CD8-positive, alpha-beta memory T cell (primary cell): ENCODE results near the gene PSMF1. TPM values are rescaled to one million over a fixed set of nuclear protein-coding genes. Genes with fewer than 3 reads are reported as not detected.

Source experiments
- CTCF ChIA-PET: fragments of 350-600 bp; sonication (Branson Sonifier 250); formaldehyde crosslinking; loops from one replicate; lab custom pipeline; 2021; ENCODE audit warnings: antibody characterized with exemption; lab: Charles Lee
- POLR2A ChIA-PET: fragments of 350-600 bp; sonication (Branson Sonifier 250); formaldehyde crosslinking; loops from one replicate; lab custom pipeline; 2021; ENCODE audit warnings: antibody characterized with exemption; lab: Charles Lee
- DNase-seq, 5 donors: peaks; one replicate each; pipeline versions ENCODE4 v3.0.0 to v3.0.0-alpha.2; 2020 to 2022; ENCODE audit warnings: mixed read lengths in 1 of 5
- H3K27ac ChIP-seq: one replicate; pipeline ENCODE4 v1.7.0; 2013; ENCODE audit warnings: low read depth, mild to moderate bottlenecking, low read length, moderate library complexity
- H3K27me3 ChIP-seq: 2 replicates; pipeline ENCODE4 v1.7.0; 2013; ENCODE audit warnings: low read length, mild to moderate bottlenecking; ENCODE audit not compliant: insufficient read depth, poor library complexity, severe bottlenecking
- H3K36me3 ChIP-seq: 2 replicates; pipeline ENCODE4 v1.7.0; 2013; ENCODE audit warnings: mild to moderate bottlenecking, low read length, moderate library complexity; ENCODE audit not compliant: insufficient read depth
- H3K4me1 ChIP-seq: 2 replicates; pipeline ENCODE4 v1.7.0; 2013; ENCODE audit warnings: mild to moderate bottlenecking, low read length, moderate library complexity; ENCODE audit not compliant: insufficient read depth
- H3K4me3 ChIP-seq: 2 replicates; pipeline ENCODE4 v1.7.0; 2013; ENCODE audit warnings: mild to moderate bottlenecking, low read length
- H3K9me3 ChIP-seq: 2 replicates; pipeline ENCODE4 v1.7.0; 2013; ENCODE audit warnings: mild to moderate bottlenecking, low read length
- H3K27ac Mint-ChIP-seq, 8 donors: one replicate each; pipeline ENCODE4 v1.8.0; 2020 to 2021; ENCODE audit warnings: mixed read lengths in 8 of 8, mild to moderate bottlenecking in 6 of 8, inconsistent platforms in 3 of 8, moderate library complexity in 3 of 8
- H3K27me3 Mint-ChIP-seq, 2 donors: one replicate each; pipeline ENCODE4 v1.8.0; 2020 to 2021; ENCODE audit warnings: mixed read lengths in 2 of 2, mild to moderate bottlenecking in 1 of 2, moderate library complexity in 1 of 2
- H3K36me3 Mint-ChIP-seq, 3 donors: one replicate each; pipeline ENCODE4 v1.8.0; 2020 to 2021; ENCODE audit warnings: mixed read lengths in 3 of 3, inconsistent platforms in 1 of 3, mild to moderate bottlenecking in 1 of 3
- H3K4me1 Mint-ChIP-seq, 3 donors: one replicate each; pipeline ENCODE4 v1.8.0; 2020 to 2021; ENCODE audit warnings: mixed read lengths in 3 of 3, inconsistent platforms in 1 of 3, mild to moderate bottlenecking in 1 of 3
- H3K4me3 Mint-ChIP-seq, 7 donors: one replicate each; pipeline ENCODE4 v1.8.0; 2020 to 2021; ENCODE audit warnings: mixed read lengths in 7 of 7, mild to moderate bottlenecking in 6 of 7, moderate library complexity in 4 of 7, inconsistent platforms in 2 of 7
- H3K9me3 Mint-ChIP-seq, 5 donors: one replicate each; pipeline ENCODE4 v1.8.0; 2020 to 2022; ENCODE audit warnings: mixed read lengths in 5 of 5, mild to moderate bottlenecking in 3 of 5, moderate library complexity in 2 of 5, inconsistent platforms in 1 of 5
- polyA plus RNA-seq: library from polyadenylated mRNA; unstranded; fragments of 300-500 nt; fragmentation: Illumina TruSeq; gene quantifications from one replicate; pipeline ENCODE4 v1.2.3, GENCODE V29; 2021
- total RNA-seq, 2 experiments: library from RNA; stranded (reverse); gene quantifications; one replicate each; pipeline ENCODE4 v1.2.3, GENCODE V29; 2021

Gene PSMF1
- total and polyA plus RNA-seq, 3 experiments from 2014 or later, result 169 to 189 (median 185) TPM

- CTCF ChIA-PET, result no interaction called here
- Mint-ChIP-seq H3K4me3 (no peak overlapping the region), H3K27ac (no peak overlapping the region), H3K36me3 (peaks cover 5 to 28% (median 8%) of the 10 kb centered on the region in 3 donors), H3K4me1 (peaks cover 0 to 6% (median 0%) of the 10 kb centered on the region in 3 donors), H3K27me3 (peaks cover 0 to 2% of the 10 kb centered on the region in 2 donors), H3K9me3 (peaks cover 9 to 32% (median 19%) of the 10 kb centered on the region in 5 donors)
- no peak overlapping the region for H3K27ac ChIP-seq
- no peaks in the 10 kb centered on the region for H3K4me1 ChIP-seq
- no peak overlapping the region for H3K4me3 ChIP-seq
- no peak for DNase-seq
- H3K27me3 ChIP-seq, result no peaks in the 10 kb centered on the region
- no peaks in the 10 kb centered on the region for H3K9me3 ChIP-seq
- POLR2A ChIA-PET, result no interaction called here
- H3K36me3 ChIP-seq, result no peaks in the 10 kb centered on the region
These were observed 31.0 kb upstream of the PSMF1 start for GRCh38 chr20:1087311-1087905.

GRCh38 chr20:1094751-1095150 is 23.7 kb upstream of the PSMF1 start:
- Histone ChIP-seq H3K4me1 (no peaks in the 10 kb centered on the region), H3K36me3 (no peaks in the 10 kb centered on the region), H3K9me3 (no peaks in the 10 kb centered on the region), H3K27ac (no peak overlapping the region), H3K27me3 (no peaks in the 10 kb centered on the region), H3K4me3 (no peak overlapping the region)
- Mint-ChIP-seq H3K4me3 (no peak overlapping the region), H3K9me3 (peaks cover 10 to 22% (median 19%) of the 10 kb centered on the region in 5 donors), H3K27me3 (peaks cover 0 to 5% of the 10 kb centered on the region in 2 donors), H3K4me1 (no peaks in the 10 kb centered on the region), H3K27ac (peak overlapping the region in 1 of 8 donors; percentile 26), H3K36me3 (peaks cover 4 to 26% (median 8%) of the 10 kb centered on the region in 3 donors)
- ChIA-PET POLR2A (no interaction called here), CTCF (interaction anchor here (0.7 kb wide), 1 partner anchor 13 kb away, joined by 3 read pairs; no protein-coding TSS in a partner anchor)
- no peak for DNase-seq

GRCh38 chr20:1101533-1101932 is 16.9 kb upstream of the PSMF1 start:
- CTCF ChIA-PET, result no interaction called here
- no peak overlapping the region for H3K27ac Mint-ChIP-seq
- no peaks in the 10 kb centered on the region for H3K36me3 ChIP-seq

GRCh38 chr20:1102016-1102415 is 16.4 kb upstream of the PSMF1 start:
- no peaks in the 10 kb centered on the region for H3K36me3 ChIP-seq
- no peak overlapping the region for H3K4me3 ChIP-seq
- DNase-seq, result no peak
- H3K9me3 ChIP-seq, result no peaks in the 10 kb centered on the region
- POLR2A ChIA-PET, result no interaction called here
- H3K27ac ChIP-seq, result no peak overlapping the region
- H3K27ac Mint-ChIP-seq, result no peak overlapping the region
- CTCF ChIA-PET, result no interaction called here
- H3K4me1 ChIP-seq, result no peaks in the 10 kb centered on the region
- H3K36me3 Mint-ChIP-seq, result peaks cover 0 to 33% (median 2%) of the 10 kb centered on the region in 3 donors
- peaks cover 8 to 30% (median 21%) of the 10 kb centered on the region in 5 donors for H3K9me3 Mint-ChIP-seq
- H3K27me3 Mint-ChIP-seq, result peaks cover 0 to 5% of the 10 kb centered on the region in 2 donors
- no peaks in the 10 kb centered on the region for H3K27me3 ChIP-seq
- no peak overlapping the region for H3K4me3 Mint-ChIP-seq
- H3K4me1 Mint-ChIP-seq, result no peaks in the 10 kb centered on the region

More at GRCh38 chr20:1101533-1101932, 16.9 kb upstream of the PSMF1 start:
- Mint-ChIP-seq H3K4me3 (no peak overlapping the region), H3K36me3 (peaks cover 0 to 31% (median 2%) of the 10 kb centered on the region in 3 donors), H3K27me3 (peaks cover 0 to 5% of the 10 kb centered on the region in 2 donors), H3K4me1 (no peaks in the 10 kb centered on the region), H3K9me3 (peaks cover 8 to 30% (median 21%) of the 10 kb centered on the region in 5 donors)
- Histone ChIP-seq H3K4me1 (no peaks in the 10 kb centered on the region), H3K9me3 (no peaks in the 10 kb centered on the region), H3K27ac (no peak overlapping the region), H3K4me3 (no peak overlapping the region), H3K27me3 (no peaks in the 10 kb centered on the region)
- POLR2A ChIA-PET, result no interaction called here
- no peak for DNase-seq

GRCh38 chr20:1103751-1104150 is 14.7 kb upstream of the PSMF1 start:
- Mint-ChIP-seq H3K36me3 (peaks cover 0 to 30% (median 0%) of the 10 kb centered on the region in 3 donors), H3K9me3 (peaks cover 8 to 28% (median 17%) of the 10 kb centered on the region in 5 donors), H3K27ac (no peak overlapping the region), H3K4me1 (peaks cover 4 to 5% (median 4%) of the 10 kb centered on the region in 3 donors), H3K27me3 (peaks cover 4% of the 10 kb centered on the region in 2 donors), H3K4me3 (no peak overlapping the region)
- ChIA-PET POLR2A (no interaction called here), CTCF (no interaction called here)
- Histone ChIP-seq H3K36me3 (no peaks in the 10 kb centered on the region), H3K4me3 (no peak overlapping the region), H3K9me3 (no peaks in the 10 kb centered on the region), H3K4me1 (no peaks in the 10 kb centered on the region), H3K27me3 (no peaks in the 10 kb centered on the region), H3K27ac (no peak overlapping the region)
- no peak for DNase-seq

GRCh38 chr20:1105599-1106194 is 12.7 kb upstream of the PSMF1 start:
- Mint-ChIP-seq H3K27me3 (peaks cover 4% of the 10 kb centered on the region in 2 donors), H3K4me3 (no peak overlapping the region), H3K27ac (no peak overlapping the region), H3K4me1 (peaks cover 4 to 8% (median 4%) of the 10 kb centered on the region in 3 donors), H3K36me3 (peaks cover 0 to 21% (median 0%) of the 10 kb centered on the region in 3 donors), H3K9me3 (peaks cover 8 to 28% (median 17%) of the 10 kb centered on the region in 5 donors)
- Histone ChIP-seq H3K27me3 (no peaks in the 10 kb centered on the region), H3K4me1 (no peaks in the 10 kb centered on the region), H3K4me3 (no peak overlapping the region), H3K27ac (no peak overlapping the region), H3K9me3 (no peaks in the 10 kb centered on the region), H3K36me3 (no peaks in the 10 kb centered on the region)
- DNase-seq, result no peak
- ChIA-PET POLR2A (no interaction called here), CTCF (no interaction called here)

GRCh38 chr20:1107176-1107575 is 11.2 kb upstream of the PSMF1 start:
- H3K36me3 Mint-ChIP-seq, result peaks cover 0 to 10% (median 0%) of the 10 kb centered on the region in 3 donors
- POLR2A ChIA-PET, result no interaction called here
- peaks cover 8 to 18% (median 9%) of the 10 kb centered on the region in 5 donors for H3K9me3 Mint-ChIP-seq
- H3K27me3 Mint-ChIP-seq, result peaks cover 4% of the 10 kb centered on the region in 2 donors
- no peaks in the 10 kb centered on the region for H3K4me1 ChIP-seq
- no peak overlapping the region for H3K4me3 ChIP-seq
- no peak overlapping the region for H3K27ac Mint-ChIP-seq
- no peaks in the 10 kb centered on the region for H3K27me3 ChIP-seq
- H3K27ac ChIP-seq, result no peak overlapping the region
- H3K4me1 Mint-ChIP-seq, result peaks cover 4 to 8% (median 4%) of the 10 kb centered on the region in 3 donors
- H3K4me3 Mint-ChIP-seq, result no peak overlapping the region
- CTCF ChIA-PET, result interaction anchor here (1.0 to 1.6 kb wide), 3 partner anchors 11 to 291 kb away, joined by 3 to 4 read pairs (median 3); no protein-coding TSS in a partner anchor
- no peaks in the 10 kb centered on the region for H3K9me3 ChIP-seq
- no peak for DNase-seq
- no peaks in the 10 kb centered on the region for H3K36me3 ChIP-seq

GRCh38 chr20:1108437-1108920 is 9.9 kb upstream of the PSMF1 start:
- Mint-ChIP-seq H3K27ac (no peak overlapping the region), H3K4me1 (peaks cover 4 to 8% (median 4%) of the 10 kb centered on the region in 3 donors), H3K9me3 (peaks cover 0 to 5% (median 0%) of the 10 kb centered on the region in 5 donors), H3K36me3 (peaks cover 0 to 6% (median 0%) of the 10 kb centered on the region in 3 donors), H3K4me3 (no peak overlapping the region), H3K27me3 (peaks cover 2 to 4% of the 10 kb centered on the region in 2 donors)
- Histone ChIP-seq H3K36me3 (no peaks in the 10 kb centered on the region), H3K9me3 (no peaks in the 10 kb centered on the region), H3K4me3 (no peak overlapping the region), H3K4me1 (no peaks in the 10 kb centered on the region), H3K27me3 (no peaks in the 10 kb centered on the region), H3K27ac (no peak overlapping the region)
- CTCF ChIA-PET, result interaction anchor here (0.9 to 1.7 kb wide), 10 partner anchors 9 to 294 kb away, joined by 3 to 4 read pairs (median 3); no protein-coding TSS in a partner anchor
- POLR2A ChIA-PET, result no interaction called here
- peak; percentile 11 to 63 (median 27) for DNase-seq
